Left renal pelvis (tissue), 4 donors: Measurements from ENCODE around the gene APOBEC4. TPM values are rescaled to one million over a fixed set of nuclear protein-coding genes. Genes with fewer than 3 reads are reported as not detected.

Source experiments
- DNase-seq, 4 donors: peaks; one replicate each; pipeline ENCODE4 v3.0.0-alpha.2; 2013; ENCODE audit warnings: low read depth in 4 of 4, low spot score in 3 of 4
- polyA plus RNA-seq, 4 donors: library from polyadenylated mRNA; unstranded; fragments of 120-200 nt; gene quantifications; one replicate each; pipeline ENCODE4 v1.2.1, GENCODE V29; 2013; ENCODE audit not compliant: insufficient read length in 4 of 4

Gene APOBEC4
- polyA plus RNA-seq, 4 donors = not detected

GRCh38 chr1:183607322-183607980, 45.7 kb downstream of the APOBEC4 start:
- no peak for DNase-seq

GRCh38 chr1:183605904-183606303, 47.2 kb downstream of the APOBEC4 start:
- no peak for DNase-seq

- DNase-seq = no peak
Observed at GRCh38 chr1:183604815-183605214, 48.3 kb downstream of the APOBEC4 start.

GRCh38 chr1:183604038-183604808, 48.9 kb downstream of the APOBEC4 start:
- no peak for DNase-seq

- DNase-seq = no peak
Observed at GRCh38 chr1:183602510-183602909, 50.6 kb downstream of the APOBEC4 start.

GRCh38 chr1:183600634-183601033, 52.5 kb downstream of the APOBEC4 start:
- no peak for DNase-seq

- no peak for DNase-seq
Observed at GRCh38 chr1:183600136-183600535, 53.0 kb downstream of the APOBEC4 start.

GRCh38 chr1:183598386-183598785, 54.7 kb downstream of the APOBEC4 start:
- no peak for DNase-seq

GRCh38 chr1:183597656-183598347, 55.3 kb downstream of the APOBEC4 start:
- no peak for DNase-seq

- no peak for DNase-seq
Observed at GRCh38 chr1:183596500-183596899, 56.6 kb downstream of the APOBEC4 start.

Other genes starting within 250 kb of the APOBEC4 start
- 10 to 100 TPM in 1 of 4 donors, 1 to 10 TPM in 3; 3.0 to 12.9 (median 4.8) TPM for gene NMNAT2, start 234.9 kb downstream of the APOBEC4 start, polyA plus RNA-seq
- gene SMG7, start 180.8 kb downstream of the APOBEC4 start, polyA plus RNA-seq = 10 to 100 TPM; 40.0 to 78.8 (median 74.3) TPM
- 10 to 100 TPM in 1 of 4 donors, 1 to 10 TPM in 3; 3.3 to 10.2 (median 4.9) TPM for gene NCF2, start 62.9 kb downstream of the APOBEC4 start, polyA plus RNA-seq
- 100 to 1,000 TPM; 152 to 230 (median 173) TPM for gene ARPC5, start 17.5 kb downstream of the APOBEC4 start, polyA plus RNA-seq
- gene RGL1, start 151.8 kb upstream of the APOBEC4 start, polyA plus RNA-seq = 100 to 1,000 TPM in 1 of 4 donors, 10 to 100 TPM in 3; 46.7 to 158 (median 55.8) TPM